B cell (primary cell): ENCODE results near the gene MAGI2. TPM values are rescaled to one million over a fixed set of nuclear protein-coding genes. Genes with fewer than 3 reads are reported as not detected.
"Not testable (repeated sequence)": the region's sequence is repeated elsewhere in the genome, so short reads cannot be mapped to it uniquely, and the experiment has no call there.

Experiments used
- ATAC-seq: fragments of 200-7000 bp; cut with Tn5 transposase; one replicate; pipeline ENCODE4 v1.10.0; 2021; ENCODE audit warnings: low read depth, mild to moderate bottlenecking, moderate number of reproducible peaks, moderate library complexity
- CTCF ChIA-PET: fragments of 350-600 bp; sonication (Branson Sonifier 250); formaldehyde crosslinking; loops from one replicate; lab custom pipeline; 2021; ENCODE audit warnings: antibody characterized with exemption, inconsistent platforms; lab: Charles Lee
- POLR2A ChIA-PET: fragments of 350-600 bp; sonication (Branson Sonifier 250); formaldehyde crosslinking; loops from one replicate; lab custom pipeline; 2021; ENCODE audit warnings: antibody characterized with exemption; lab: Charles Lee
- DNase-seq: peaks from one replicate; pipeline ENCODE4 v3.0.0; 2013
- H2AFZ ChIP-seq: 2 replicates; pipeline ENCODE4 v1.6.1; 2012; ENCODE audit warnings: mild to moderate bottlenecking, low read depth, low read length; ENCODE audit not compliant: insufficient read depth, poor library complexity, severe bottlenecking
- H3K27ac ChIP-seq, 2 donors: 1 replicate in 1 of 2; 2 replicates in 1 of 2; pipeline ENCODE4 v1.5.1; 2012 to 2013; ENCODE audit warnings: low read length in 2 of 2, mild to moderate bottlenecking in 2 of 2, moderate library complexity in 1 of 2
- H3K27me3 ChIP-seq, 4 experiments: fragments of 200-600 bp in 1 of 4; sonication (generic) in 1 of 4; replicated peaks in 1 of 4; 1 replicate in 2 of 4; 2 replicates in 2 of 4; pipeline versions ENCODE4 v1.6.1 to v1.7.0; 2013 to 2016; ENCODE audit warnings: low read length in 3 of 4, mild to moderate bottlenecking in 2 of 4, mixed read lengths in 1 of 4, moderate library complexity in 1 of 4; ENCODE audit not compliant: insufficient read depth in 4 of 4, control insufficient read depth in 3 of 4; ENCODE audit errors: control extremely low read depth in 1 of 4
- H3K36me3 ChIP-seq, 2 experiments: replicated peaks in 1 of 2; 1 replicate in 1 of 2; 2 replicates in 1 of 2; pipeline versions ENCODE4 v1.6.1 to v1.7.1; 2013; ENCODE audit warnings: low read length in 1 of 2; ENCODE audit not compliant: insufficient read depth in 2 of 2, control insufficient read depth in 1 of 2; ENCODE audit errors: control extremely low read depth in 1 of 2, extremely low read depth in 1 of 2
- H3K4me1 ChIP-seq, 2 donors: fragments of 200-600 bp in 1 of 2; sonication (generic) in 1 of 2; 1 replicate in 1 of 2; 2 replicates in 1 of 2; pipeline versions ENCODE4 v1.5.1 to v1.6.1; 2013 to 2017; ENCODE audit warnings: low read length in 2 of 2; ENCODE audit not compliant: control insufficient read depth in 2 of 2, insufficient read depth in 2 of 2
- H3K4me2 ChIP-seq: replicated peaks from 2 replicates; pipeline ENCODE3; 2012; ENCODE audit warnings: mild to moderate bottlenecking, low read depth, low read length; ENCODE audit not compliant: poor library complexity, severe bottlenecking
- H3K4me3 ChIP-seq, 5 experiments: fragments of 200-600 bp in 1 of 5; sonication (generic) in 1 of 5; 1 replicate in 3 of 5; 2 replicates in 2 of 5; pipeline versions ENCODE4 v1.5.1 to v1.7.0; 2011 to 2016; ENCODE audit warnings: low read length in 4 of 5, mild to moderate bottlenecking in 4 of 5, low read depth in 2 of 5, control low read depth in 1 of 5, moderate library complexity in 1 of 5; ENCODE audit not compliant: insufficient read depth in 1 of 5; ENCODE audit errors: control extremely low read depth in 1 of 5, extremely low read depth in 1 of 5
- H3K79me2 ChIP-seq: fragments of 200-600 bp; sonication (generic); one replicate; pipeline ENCODE4 v1.6.0; 2016; ENCODE audit warnings: low read length; ENCODE audit not compliant: control insufficient read depth, insufficient read depth
- H3K9ac ChIP-seq: fragments of 200-600 bp; sonication (generic); 2 replicates; pipeline ENCODE4 v1.6.1; 2017; ENCODE audit warnings: mild to moderate bottlenecking, low read length, moderate library complexity
- H3K9me3 ChIP-seq, 3 donors: one replicate each; pipeline versions ENCODE4 v1.6.1 to v1.7.1; 2013; ENCODE audit warnings: low read length in 2 of 3; ENCODE audit not compliant: control insufficient read depth in 2 of 3, insufficient read depth in 1 of 3; ENCODE audit errors: control extremely low read depth in 1 of 3
- H4K20me1 ChIP-seq: 2 replicates; pipeline ENCODE4 v1.6.0; 2012; ENCODE audit warnings: mild to moderate bottlenecking, low read length; ENCODE audit not compliant: insufficient read depth, control insufficient read depth, poor library complexity, severe bottlenecking
- H3K27ac Mint-ChIP-seq: one replicate; pipeline ENCODE4 v1.8.0; 2021; ENCODE audit warnings: mixed read lengths
- H3K27me3 Mint-ChIP-seq: one replicate; pipeline ENCODE4 v1.8.0; 2021; ENCODE audit warnings: mixed read lengths
- H3K4me1 Mint-ChIP-seq: one replicate; pipeline ENCODE4 v1.8.0; 2021; ENCODE audit warnings: mixed read lengths
- H3K4me3 Mint-ChIP-seq: one replicate; pipeline ENCODE4 v1.8.0; 2021; ENCODE audit warnings: mixed read lengths
- H3K9me3 Mint-ChIP-seq: one replicate; pipeline ENCODE4 v1.8.0; 2022; ENCODE audit warnings: mixed read lengths; ENCODE audit not compliant: insufficient read depth
- EZH2 ChIP-seq: IDR thresholded peaks from 2 replicates; pipeline ENCODE4 v1.6.1; 2012; ENCODE audit warnings: borderline replicate concordance, low read depth, mild to moderate bottlenecking, moderate library complexity, low read length; ENCODE audit not compliant: insufficient read depth, poor library complexity, severe bottlenecking
- WGBS: methylation state at CpG from one replicate; pipeline ENCODE4 v1.1.5; 2013; ENCODE audit warnings: missing lambda C conversion rate; ENCODE audit not compliant: insufficient coverage; 5-methylcytosine and 5-hydroxymethylcytosine counted together
- intact Hi-C: fragments of 100-400 bp; cut with micrococcal nuclease; formaldehyde crosslinking; loops from one replicate; pipeline ENCODE4 v1.10.0; 2022
- polyA plus RNA-seq: library from polyadenylated mRNA; depleted of rRNA; stranded (reverse); fragments of >200 nt; gene quantifications from 2 replicates; pipeline ENCODE4 v1.2.3, GENCODE V29; 2012
- total RNA-seq, 2 donors: library from RNA; stranded (reverse); fragments of 120-200 nt in 1 of 2; gene quantifications; 1 replicate in 1 of 2; 2 replicates in 1 of 2; pipeline versions ENCODE4 v1.2.3 to v1.2.4, GENCODE V29; 2013 to 2022
- TF ChIP-seq, protein P1 (sequence below): fragments of 200-600 bp; IDR thresholded peaks from one replicate; pipeline ENCODE4 v1.8.0; 2022; ENCODE audit warnings: antibody characterized with exemption, mild to moderate bottlenecking

MAGI2 gene
- total and polyA plus RNA-seq, 2 donors (not counting 1 experiment from before 2014, with no cell fraction given): 0.16 to 0.64 TPM

GRCh38 chr7:78968951-78969350 lies 484.5 kb downstream of the MAGI2 start:
- Mint-ChIP-seq H3K4me3 (no peak overlapping the region), H3K4me1 (no peaks in the 10 kb centered on the region), H3K27ac (no peak overlapping the region), H3K9me3 (no peaks in the 10 kb centered on the region), H3K27me3 (no peaks in the 10 kb centered on the region)
- no peaks in the 10 kb centered on the region for H3K27me3 ChIP-seq
- no peak overlapping the region for H3K4me2 ChIP-seq
- intact Hi-C loops: no loop called here
- no peak overlapping the region for H3K27ac ChIP-seq
- DNase-seq (no peak), ATAC-seq (no peak)
- TF ChIP-seq, protein P1, sequence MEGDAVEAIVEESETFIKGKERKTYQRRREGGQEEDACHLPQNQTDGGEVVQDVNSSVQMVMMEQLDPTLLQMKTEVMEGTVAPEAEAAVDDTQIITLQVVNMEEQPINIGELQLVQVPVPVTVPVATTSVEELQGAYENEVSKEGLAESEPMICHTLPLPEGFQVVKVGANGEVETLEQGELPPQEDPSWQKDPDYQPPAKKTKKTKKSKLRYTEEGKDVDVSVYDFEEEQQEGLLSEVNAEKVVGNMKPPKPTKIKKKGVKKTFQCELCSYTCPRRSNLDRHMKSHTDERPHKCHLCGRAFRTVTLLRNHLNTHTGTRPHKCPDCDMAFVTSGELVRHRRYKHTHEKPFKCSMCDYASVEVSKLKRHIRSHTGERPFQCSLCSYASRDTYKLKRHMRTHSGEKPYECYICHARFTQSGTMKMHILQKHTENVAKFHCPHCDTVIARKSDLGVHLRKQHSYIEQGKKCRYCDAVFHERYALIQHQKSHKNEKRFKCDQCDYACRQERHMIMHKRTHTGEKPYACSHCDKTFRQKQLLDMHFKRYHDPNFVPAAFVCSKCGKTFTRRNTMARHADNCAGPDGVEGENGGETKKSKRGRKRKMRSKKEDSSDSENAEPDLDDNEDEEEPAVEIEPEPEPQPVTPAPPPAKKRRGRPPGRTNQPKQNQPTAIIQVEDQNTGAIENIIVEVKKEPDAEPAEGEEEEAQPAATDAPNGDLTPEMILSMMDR: no peak
- TF ChIP-seq EZH2: no peak
- no peaks in the 10 kb centered on the region for H3K4me1 ChIP-seq
- H3K9me3 ChIP-seq: no peaks in the 10 kb centered on the region
- WGBS: 81% methylated on average over 9 of the region's 11 CpGs
- H3K4me3 ChIP-seq: no peak overlapping the region
- H3K36me3 ChIP-seq: no peaks in the 10 kb centered on the region
- H3K9ac ChIP-seq: no peak overlapping the region
- no peaks in the 10 kb centered on the region for H4K20me1 ChIP-seq
- ChIA-PET POLR2A (no interaction called here), CTCF (no interaction called here)
- no peak overlapping the region for H2AFZ ChIP-seq
- no peaks in the 10 kb centered on the region for H3K79me2 ChIP-seq

DNA sequence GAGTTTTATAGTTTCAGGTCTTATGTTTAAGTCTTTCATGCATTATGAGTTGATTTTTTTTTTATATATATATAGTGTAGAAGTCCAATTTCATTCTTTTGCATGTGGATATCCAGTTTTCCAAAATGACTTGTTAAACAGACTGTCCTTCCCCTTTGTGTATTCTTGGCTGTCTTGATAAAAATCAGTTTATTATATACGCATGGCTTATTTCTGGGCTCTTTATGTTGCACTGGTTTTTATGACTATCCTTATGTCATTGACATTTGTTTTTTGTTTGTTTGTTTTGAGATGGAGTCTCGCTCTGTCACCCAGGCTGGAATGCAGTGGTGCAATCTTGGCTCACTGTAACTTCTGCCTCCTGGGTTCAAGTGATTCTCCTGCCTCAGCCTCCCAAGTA lies 485.9 kb downstream of the MAGI2 start:
- H3K4me3 ChIP-seq, H2AFZ ChIP-seq, H3K79me2 ChIP-seq, H4K20me1 ChIP-seq, ATAC-seq, H3K4me3 Mint-ChIP-seq, H3K4me2 ChIP-seq, H3K27ac ChIP-seq, H3K36me3 ChIP-seq, H3K9ac ChIP-seq, POLR2A ChIA-PET, H3K4me1 Mint-ChIP-seq, H3K27me3 ChIP-seq, intact Hi-C loops, H3K27ac Mint-ChIP-seq, CTCF ChIA-PET, DNase-seq, H3K9me3 Mint-ChIP-seq, H3K4me1 ChIP-seq, H3K27me3 Mint-ChIP-seq, H3K9me3 ChIP-seq: not testable (repeated sequence)
- 80% methylated on average over 1 of the region's 2 CpGs for WGBS
